ENCODE data around the gene UBE2S.
"Not testable (repeated sequence)": the region's sequence is repeated elsewhere in the genome, so short reads cannot be mapped to it uniquely, and the experiment has no call there.

UBE2S gene

GRCh38 chr19:55407550-55407799, at the start of gene UBE2S:
Gene UBE2S, minus strand, starts transcription at chr19:55407788. Its CDS starts 199 bp downstream, at chr19:55407589.
- DNase-seq: not testable (repeated sequence)

GRCh38 chr19:55456347-55456746, 48.8 kb upstream of the UBE2S start:
- DNase-seq: no peak

- DNase-seq: no peak
These were observed 48.1 kb upstream of the UBE2S start for GRCh38 chr19:55455576-55456235.

- peak; percentile 64 to 68 for DNase-seq
These were observed 47.2 kb upstream of the UBE2S start for GRCh38 chr19:55454787-55455243.

GRCh38 chr19:55453511-55454260, 46.1 kb upstream of the UBE2S start:
- no peak for DNase-seq

- DNase-seq: peak; percentile 70 to 85
These were observed 45.3 kb upstream of the UBE2S start for GRCh38 chr19:55452749-55453346.

- DNase-seq: no peak
These were observed 44.6 kb upstream of the UBE2S start for GRCh38 chr19:55451965-55452748.

GRCh38 chr19:55451163-55451964, 43.8 kb upstream of the UBE2S start:
- DNase-seq: no peak

GRCh38 chr19:55449469-55449868, 41.9 kb upstream of the UBE2S start:
- DNase-seq: no peak

- not testable (repeated sequence) for DNase-seq
These were observed 40.5 kb upstream of the UBE2S start for GRCh38 chr19:55448175-55448490.

GRCh38 chr19:55447421-55448174, 40.0 kb upstream of the UBE2S start:
- peak; percentile 20 to 31 for DNase-seq

- no peak for DNase-seq
These were observed 38.5 kb upstream of the UBE2S start for GRCh38 chr19:55446060-55446459.

GRCh38 chr19:55444646-55445045, 37.1 kb upstream of the UBE2S start:
- DNase-seq: no peak

GRCh38 chr19:55443824-55444480, 36.4 kb upstream of the UBE2S start:
- no peak for DNase-seq

GRCh38 chr19:55443045-55443823, 35.6 kb upstream of the UBE2S start, which contains the start of gene SHISA7:
Gene SHISA7, minus strand, starts transcription at chr19:55443300. Its CDS starts 437 bp downstream, at chr19:55442863.
- DNase-seq: no peak

- peak in 1 of 2 experiments; percentile 7 for DNase-seq
These were observed 34.9 kb upstream of the UBE2S start for GRCh38 chr19:55442372-55442961.

GRCh38 chr19:55441692-55442321, 34.2 kb upstream of the UBE2S start:
- DNase-seq: no peak

- DNase-seq: no peak
These were observed 33.7 kb upstream of the UBE2S start for GRCh38 chr19:55441319-55441691.

GRCh38 chr19:55440411-55441105, 33.0 kb upstream of the UBE2S start:
- no peak for DNase-seq
